B cell (primary cell): ENCODE data around the gene RPL32.

Source experiments
- EZH2 ChIP-seq: IDR thresholded peaks from 2 replicates; pipeline ENCODE4 v1.6.1; 2012; ENCODE audit warnings: borderline replicate concordance, low read depth, mild to moderate bottlenecking, moderate library complexity, low read length; ENCODE audit not compliant: insufficient read depth, poor library complexity, severe bottlenecking
- TF ChIP-seq, protein P1 (sequence below): fragments of 200-600 bp; IDR thresholded peaks from one replicate; pipeline ENCODE4 v1.8.0; 2022; ENCODE audit warnings: antibody characterized with exemption, mild to moderate bottlenecking

DNA sequence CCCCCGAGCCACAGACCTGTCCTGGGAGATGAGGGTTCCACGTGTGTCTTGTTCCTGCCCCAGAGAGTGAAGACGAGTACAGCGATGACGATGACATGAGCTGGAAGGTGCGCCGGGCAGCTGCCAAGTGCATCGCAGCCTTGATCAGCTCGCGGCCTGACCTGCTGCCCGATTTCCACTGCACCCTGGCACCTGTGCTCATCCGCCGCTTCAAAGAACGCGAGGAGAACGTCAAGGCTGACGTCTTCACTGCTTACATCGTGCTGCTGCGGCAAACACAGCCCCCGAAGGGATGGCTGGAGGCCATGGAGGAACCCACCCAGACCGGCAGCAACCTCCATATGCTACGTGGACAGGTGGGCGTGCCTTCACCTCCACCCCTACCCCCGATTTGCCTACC is 26.3 kb downstream of the RPL32 start:
- no peak for TF ChIP-seq EZH2
- TF ChIP-seq, protein P1, sequence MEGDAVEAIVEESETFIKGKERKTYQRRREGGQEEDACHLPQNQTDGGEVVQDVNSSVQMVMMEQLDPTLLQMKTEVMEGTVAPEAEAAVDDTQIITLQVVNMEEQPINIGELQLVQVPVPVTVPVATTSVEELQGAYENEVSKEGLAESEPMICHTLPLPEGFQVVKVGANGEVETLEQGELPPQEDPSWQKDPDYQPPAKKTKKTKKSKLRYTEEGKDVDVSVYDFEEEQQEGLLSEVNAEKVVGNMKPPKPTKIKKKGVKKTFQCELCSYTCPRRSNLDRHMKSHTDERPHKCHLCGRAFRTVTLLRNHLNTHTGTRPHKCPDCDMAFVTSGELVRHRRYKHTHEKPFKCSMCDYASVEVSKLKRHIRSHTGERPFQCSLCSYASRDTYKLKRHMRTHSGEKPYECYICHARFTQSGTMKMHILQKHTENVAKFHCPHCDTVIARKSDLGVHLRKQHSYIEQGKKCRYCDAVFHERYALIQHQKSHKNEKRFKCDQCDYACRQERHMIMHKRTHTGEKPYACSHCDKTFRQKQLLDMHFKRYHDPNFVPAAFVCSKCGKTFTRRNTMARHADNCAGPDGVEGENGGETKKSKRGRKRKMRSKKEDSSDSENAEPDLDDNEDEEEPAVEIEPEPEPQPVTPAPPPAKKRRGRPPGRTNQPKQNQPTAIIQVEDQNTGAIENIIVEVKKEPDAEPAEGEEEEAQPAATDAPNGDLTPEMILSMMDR: no peak
